Activated T-cell treated with anti-CD3 and anti-CD28 coated beads for 4 hours (primary cell): Measurements from ENCODE around the gene EDEM2.
"Not testable (repeated sequence)": the region's sequence is repeated elsewhere in the genome, so short reads cannot be mapped to it uniquely, and the experiment has no call there.

Source experiments
- DNase-seq: peaks from one replicate; pipeline ENCODE4 v3.0.0-alpha.2; 2020

The EDEM2 gene

GRCh38 chr20:35122756-35123405 is 24.3 kb downstream of the EDEM2 start:
- DNase-seq = no peak

DNA sequence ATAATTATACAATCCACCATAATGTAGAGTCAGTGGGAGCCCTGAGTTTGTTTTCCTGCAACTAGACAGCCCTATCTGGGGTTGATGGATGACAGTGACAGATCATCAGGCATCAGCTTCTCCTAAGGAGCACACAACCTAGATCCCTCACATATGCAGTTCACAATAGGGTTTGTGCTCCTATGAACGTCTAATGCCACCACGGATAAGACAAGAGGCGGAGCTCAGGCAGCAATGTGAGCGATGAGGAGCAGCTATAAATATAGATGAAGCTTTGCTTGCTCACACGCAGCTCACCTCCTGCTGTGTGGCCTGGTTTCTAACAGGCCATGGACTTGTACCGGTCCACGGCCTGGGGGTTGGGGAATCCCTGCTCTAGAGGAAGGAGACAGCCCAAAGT is 25.9 kb downstream of the EDEM2 start:
- DNase-seq = no peak

GRCh38 chr20:35120012-35120701 is 27.0 kb downstream of the EDEM2 start:
- no peak for DNase-seq

GRCh38 chr20:35117629-35118028 is 29.5 kb downstream of the EDEM2 start:
- no peak for DNase-seq

DNA sequence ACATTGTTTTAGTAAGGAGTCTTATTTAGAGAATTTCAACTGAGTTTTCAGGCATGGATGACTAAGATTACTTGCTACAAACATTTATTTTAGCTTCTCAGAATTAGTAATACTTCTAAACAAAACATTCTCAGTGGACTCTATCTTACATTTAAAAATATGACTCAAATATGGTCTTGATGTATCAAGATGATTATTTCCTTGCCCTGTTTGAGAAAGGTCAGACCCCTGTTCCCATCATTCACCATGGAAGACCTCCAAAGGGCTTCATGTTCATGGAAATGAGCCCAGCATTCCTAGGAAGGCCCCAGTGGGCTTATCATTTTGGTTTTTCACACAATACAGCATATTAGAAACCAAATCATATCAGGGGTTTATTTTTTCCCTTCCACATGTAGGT is 29.9 kb downstream of the EDEM2 start:
- no peak for DNase-seq

- DNase-seq = no peak
Observed at GRCh38 chr20:35116258-35116657, 30.9 kb downstream of the EDEM2 start.

DNA sequence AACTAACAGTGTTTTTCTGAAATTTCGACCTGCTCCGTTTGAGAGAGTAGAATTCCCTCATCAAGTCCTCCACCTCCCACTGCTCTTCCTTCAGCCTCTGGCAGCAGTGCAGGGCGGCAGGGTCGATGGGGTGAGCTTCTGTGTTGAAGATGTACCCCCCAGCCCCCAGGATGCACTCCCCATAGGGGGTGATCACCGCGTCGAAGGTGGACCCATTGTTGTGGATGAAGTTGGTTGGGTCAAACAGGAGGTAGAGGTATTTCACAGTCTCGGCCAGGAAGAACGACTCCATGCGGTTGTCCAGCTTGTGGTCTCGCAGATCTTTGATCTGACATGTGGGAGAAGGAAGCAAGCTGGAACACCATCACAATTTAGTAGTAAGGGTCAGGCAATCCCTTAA is 31.5 kb downstream of the EDEM2 start:
- DNase-seq = no peak

DNA sequence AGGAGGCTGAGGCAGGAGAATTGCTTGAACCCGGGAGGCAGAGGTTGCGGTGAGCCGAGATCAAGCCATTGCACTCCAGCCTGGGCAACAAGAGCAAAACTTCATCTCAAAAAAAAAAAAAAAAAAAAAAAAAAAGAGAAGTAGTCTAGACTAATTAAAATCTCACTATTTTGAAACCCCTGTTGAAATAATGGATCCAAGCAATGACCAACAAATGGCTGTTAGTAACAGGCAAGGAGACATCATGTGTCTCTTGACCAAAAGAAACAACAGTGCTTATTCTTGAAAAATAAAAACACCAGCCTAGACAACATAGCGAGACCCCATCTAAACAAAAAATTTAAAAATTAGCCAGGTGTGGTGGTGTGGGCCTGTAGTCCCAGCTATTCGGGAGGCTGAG is 34.9 kb downstream of the EDEM2 start:
- not testable (repeated sequence) for DNase-seq

DNA sequence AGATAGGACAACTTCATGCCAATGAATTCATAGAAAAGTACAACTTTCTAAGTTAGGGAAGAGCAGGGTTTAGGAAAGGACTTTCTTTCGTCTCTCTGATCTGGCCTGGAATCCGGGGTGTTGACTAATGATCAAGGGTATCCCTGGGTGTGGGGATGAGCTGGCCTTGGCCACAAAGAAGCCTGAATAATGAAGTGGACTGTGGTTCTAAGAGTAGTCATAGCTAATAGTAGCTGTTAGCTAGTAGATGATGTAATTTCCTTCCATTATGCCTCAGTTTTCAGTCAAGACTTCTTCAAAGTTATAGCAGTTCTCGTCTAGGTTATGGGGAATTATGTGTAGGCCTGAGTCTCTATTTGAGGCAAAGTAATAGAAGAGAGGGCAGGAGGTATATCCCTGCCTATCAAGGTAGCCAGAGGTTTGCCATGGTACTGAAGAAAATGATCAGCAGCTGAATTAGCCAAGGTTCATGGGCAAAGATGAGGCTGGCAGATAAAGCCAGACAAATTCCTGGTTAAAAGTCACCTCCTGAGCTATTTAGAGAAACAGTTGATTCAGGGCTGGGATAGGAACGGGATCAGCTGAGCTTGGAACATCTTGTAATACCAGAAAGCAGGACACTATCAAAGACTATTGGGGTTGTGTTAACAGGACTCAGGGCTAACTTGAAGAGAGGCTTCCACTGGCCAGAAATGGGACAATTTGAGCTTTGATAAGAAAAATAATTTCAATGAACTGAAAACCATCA is 35.8 kb downstream of the EDEM2 start:
- no peak for DNase-seq

GRCh38 chr20:35108921-35109320 is 38.2 kb downstream of the EDEM2 start:
- DNase-seq = no peak

GRCh38 chr20:35106827-35107380 is 40.2 kb downstream of the EDEM2 start:
- DNase-seq = no peak

DNA sequence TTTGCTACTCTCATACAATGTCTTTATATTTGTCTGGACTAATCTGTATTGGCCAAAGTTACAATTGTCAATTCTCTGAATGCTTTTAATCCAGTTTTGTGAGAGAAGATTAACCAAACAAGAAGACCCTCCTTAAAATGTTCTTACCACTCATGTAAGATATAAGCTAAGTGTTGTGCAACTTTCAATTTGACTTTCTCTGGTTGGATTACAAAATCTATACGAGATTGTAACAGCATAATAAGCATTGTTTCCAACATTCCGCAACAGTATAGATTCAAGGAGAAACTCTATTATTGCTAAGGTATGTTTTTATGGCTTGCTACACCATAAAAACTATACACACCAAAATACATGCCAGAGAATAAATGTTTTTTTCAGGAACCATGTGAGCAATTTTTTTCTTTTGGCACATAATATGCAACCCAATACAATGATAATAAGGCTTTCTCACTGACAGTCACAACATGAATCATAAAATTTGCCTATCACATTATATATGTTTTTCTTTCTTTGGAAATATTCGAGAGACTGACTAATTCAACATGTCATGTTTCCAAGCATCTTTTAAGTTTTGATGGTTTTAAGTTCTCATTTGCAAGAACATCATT is 42.3 kb downstream of the EDEM2 start:
- DNase-seq = no peak

- no peak for DNase-seq
Observed at GRCh38 chr20:35101620-35102019, 45.5 kb downstream of the EDEM2 start.

DNA sequence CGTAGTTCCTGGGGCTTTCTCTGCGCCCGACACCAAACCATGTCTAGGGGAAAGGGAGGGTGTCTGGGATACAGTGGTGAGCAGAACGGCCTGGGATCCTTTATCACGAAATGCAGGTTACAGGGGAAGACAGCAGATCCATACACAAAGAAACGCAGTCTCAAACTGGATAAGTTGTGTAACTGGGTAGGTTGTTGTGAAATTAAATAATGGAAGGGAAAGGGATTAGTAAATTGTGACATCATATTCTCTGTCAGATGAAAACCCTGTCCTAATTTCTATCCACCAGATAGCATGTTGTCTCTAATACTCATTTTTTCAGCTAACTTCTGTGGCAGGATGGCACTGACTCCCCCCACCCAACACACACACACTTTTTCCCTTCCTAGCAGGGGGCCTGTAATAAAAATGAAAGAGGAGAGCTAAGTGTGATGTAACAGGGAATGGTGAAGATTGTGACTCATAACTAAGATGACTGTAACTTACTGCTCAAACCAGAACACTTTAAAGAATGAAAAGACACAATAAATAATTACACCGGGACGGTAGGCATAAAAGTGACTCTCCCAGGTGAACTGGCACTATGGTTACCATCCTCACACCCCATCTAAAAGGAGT is 53.8 kb downstream of the EDEM2 start:
- DNase-seq = peak; percentile 15

DNA sequence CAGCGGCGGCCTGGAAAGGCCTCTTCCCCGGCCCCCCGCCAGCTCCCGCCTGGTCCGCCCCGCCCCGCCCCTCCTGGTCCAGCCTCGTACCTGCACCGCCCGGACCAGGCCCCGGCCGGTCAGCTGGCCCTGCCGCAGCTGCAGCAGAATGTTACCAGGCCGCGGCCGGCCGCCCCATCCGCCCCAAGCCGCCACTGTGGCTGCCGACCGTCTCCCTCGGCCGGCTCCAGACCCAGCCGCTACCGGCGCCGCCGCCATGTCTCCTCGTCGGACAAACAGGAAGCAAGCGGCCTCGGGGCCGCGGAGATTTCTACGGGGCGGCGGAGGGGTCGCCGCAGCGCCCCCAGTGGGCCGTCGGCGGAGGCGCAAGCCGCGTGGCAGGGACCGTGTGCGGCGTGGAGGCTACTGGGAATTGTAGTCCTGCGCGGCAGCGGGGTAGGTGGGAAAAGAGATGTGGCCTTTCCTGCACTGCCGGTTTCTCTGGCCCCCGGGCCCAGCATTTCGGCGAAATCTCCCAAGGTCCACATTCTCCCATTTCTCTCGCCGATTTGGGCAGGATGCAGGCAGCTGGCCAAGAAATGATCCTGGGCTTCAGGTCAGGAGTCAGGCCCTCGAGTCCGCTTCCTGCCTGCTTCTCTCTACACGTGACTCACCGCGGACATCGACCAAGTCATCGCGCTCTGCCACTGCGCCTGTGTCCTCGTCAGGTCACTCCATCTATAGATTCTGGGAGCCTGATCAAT is 54.4 kb downstream of the EDEM2 start, which contains the start of gene TRPC4AP:
TRPC4AP (minus strand) TSS at position 284 of the 743 bp plus-strand sequence; CDS start at position 258, 26 bp downstream.
- peak; percentile 79 for DNase-seq

DNA sequence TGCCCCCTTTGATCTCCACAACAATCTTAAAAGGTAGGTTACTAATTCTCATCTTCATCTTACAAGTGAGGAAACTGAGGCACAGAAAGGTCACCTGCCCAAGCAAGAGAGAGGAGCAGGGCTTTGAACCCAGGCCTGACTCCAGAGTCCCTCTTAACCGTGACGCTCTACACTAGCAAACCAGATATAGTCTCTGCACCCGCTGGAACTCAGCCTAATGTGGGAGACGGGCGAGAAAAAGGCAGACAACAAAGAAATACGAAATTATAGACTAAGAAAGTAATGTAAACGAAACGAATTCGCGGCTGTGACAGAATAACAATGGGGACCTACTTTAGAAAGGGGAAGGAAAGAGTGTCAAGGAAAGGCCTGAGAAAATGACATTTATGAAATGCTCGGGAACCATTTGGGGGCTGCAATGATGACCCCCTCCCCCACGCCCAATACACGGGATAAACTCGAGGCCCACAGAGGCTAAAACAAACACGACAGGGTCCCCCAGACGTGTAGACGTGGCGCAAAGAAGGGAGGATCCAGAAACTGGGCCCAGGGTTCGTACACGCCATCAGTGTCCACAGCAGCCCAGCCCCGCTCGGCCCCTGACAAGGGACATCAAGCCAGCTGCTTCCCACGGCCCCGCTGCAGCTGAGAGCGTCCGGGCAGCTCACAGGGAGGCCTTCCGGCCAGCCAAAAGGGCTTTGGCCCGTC is 55.2 kb downstream of the EDEM2 start:
- DNase-seq = no peak

- no peak for DNase-seq
Observed at GRCh38 chr20:35088231-35089145, 58.6 kb downstream of the EDEM2 start.

DNA sequence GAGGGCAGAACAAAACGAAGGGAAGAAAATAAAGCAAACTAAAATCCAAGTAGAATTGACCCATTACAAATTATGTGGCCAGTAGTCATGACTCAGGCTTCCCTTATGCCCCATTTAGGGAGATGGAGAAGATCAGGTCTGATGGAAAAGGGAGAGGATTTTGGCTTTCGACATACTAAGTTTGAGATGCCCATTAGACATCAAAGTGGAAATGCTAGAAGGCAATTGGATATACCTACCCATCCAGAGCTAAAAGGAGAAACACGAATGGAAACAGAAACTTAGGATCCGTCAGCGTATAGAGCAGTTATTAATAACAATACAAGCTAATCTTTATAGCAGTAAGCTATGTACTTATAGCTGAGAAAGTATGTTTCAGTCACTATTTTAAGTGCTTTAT is 59.3 kb downstream of the EDEM2 start:
- DNase-seq = no peak

GRCh38 chr20:35087355-35087754 is 59.8 kb downstream of the EDEM2 start:
- DNase-seq = no peak
